HepG2 (cell line): ENCODE measurements around the gene LRRC3C. TPM values are rescaled to one million over a fixed set of nuclear protein-coding genes. Genes with fewer than 3 reads are reported as not detected.

ENCODE experiments used
- ATF4 ChIP-seq, 2 experiments: fragments of 450-650 bp in 1 of 2; sonication (generic) in 1 of 2; formaldehyde crosslinking; IDR thresholded peaks; 2 replicates each; pipeline versions ENCODE4 v1.5.0 to v1.8.0; 2020 to 2022; ENCODE audit warnings: mild to moderate bottlenecking in 1 of 2, missing genetic modification reagents in 1 of 2
- CTCF ChIP-seq: sonication (generic); formaldehyde crosslinking; IDR thresholded peaks from 2 replicates; pipeline ENCODE4 v1.5.0; 2020; ENCODE audit warnings: mild to moderate bottlenecking, missing genetic modification reagents, moderate library complexity
- FOXP1 ChIP-seq, 2 experiments: fragments of 450-650 bp in 1 of 2; IDR thresholded peaks; 2 replicates each; pipeline ENCODE4 v1.6.1; 2017 to 2018; ENCODE audit warnings: antibody characterized with exemption in 1 of 2
- GATAD1 ChIP-seq: IDR thresholded peaks from 2 replicates; pipeline ENCODE4 v1.6.1; 2016; ENCODE audit warnings: missing genetic modification reagents, missing compliant biosample characterization
- GATAD2A ChIP-seq: IDR thresholded peaks from 2 replicates; pipeline ENCODE4 v1.6.1; 2016
- HBP1 ChIP-seq: IDR thresholded peaks from 2 replicates; pipeline ENCODE4 v1.6.1; 2016; ENCODE audit warnings: low read depth, control low read depth
- MEIS1 ChIP-seq: sonication (generic); formaldehyde crosslinking; IDR thresholded peaks from 2 replicates; pipeline ENCODE4 v1.9.0; 2021; ENCODE audit warnings: mild to moderate bottlenecking, missing genetic modification reagents, moderate library complexity, borderline replicate concordance
- PCBP1 ChIP-seq: fragments of 200-400 bp; formaldehyde crosslinking; IDR thresholded peaks from 2 replicates; pipeline ENCODE4 v1.6.1; 2017; ENCODE audit warnings: mild to moderate bottlenecking, low read depth, low read length, borderline replicate concordance
- PTBP1 ChIP-seq: fragments of 200-400 bp; formaldehyde crosslinking; IDR thresholded peaks from 2 replicates; pipeline ENCODE4 v1.6.1; 2018; ENCODE audit warnings: low read length, low read depth; ENCODE audit not compliant: poor library complexity, severe bottlenecking
- SAP130 ChIP-seq: IDR thresholded peaks from 2 replicates; pipeline ENCODE4 v1.6.1; 2016; ENCODE audit warnings: low read depth
- SP4 ChIP-seq: sonication (generic); formaldehyde crosslinking; IDR thresholded peaks from 2 replicates; pipeline ENCODE4 v1.8.1; 2023; ENCODE audit warnings: mild to moderate bottlenecking, missing genetic modification reagents
- TBX2 ChIP-seq: sonication (generic); formaldehyde crosslinking; IDR thresholded peaks from 2 replicates; pipeline ENCODE4 v1.5.0; 2020; ENCODE audit warnings: missing genetic modification reagents, mild to moderate bottlenecking, borderline replicate concordance
- TGIF2 ChIP-seq: IDR thresholded peaks from 2 replicates; pipeline ENCODE4 v1.6.1; 2016; ENCODE audit warnings: control low read depth, missing compliant biosample characterization
- THAP9 ChIP-seq: sonication (generic); formaldehyde crosslinking; IDR thresholded peaks from 2 replicates; pipeline ENCODE4; 2020; ENCODE audit warnings: missing genetic modification reagents, mild to moderate bottlenecking, borderline replicate concordance
- XRCC5 ChIP-seq: fragments of 200-400 bp; formaldehyde crosslinking; optimal IDR thresholded peaks from 2 replicates; pipeline ENCODE3; 2017; ENCODE audit warnings: mild to moderate bottlenecking, low read length
- ZNF264 ChIP-seq: sonication (generic); formaldehyde crosslinking; IDR thresholded peaks from 2 replicates; pipeline ENCODE4 v1.4.0; 2020; ENCODE audit warnings: missing genetic modification reagents
- ZNF383 ChIP-seq: sonication (generic); formaldehyde crosslinking; IDR thresholded peaks from 2 replicates; pipeline ENCODE4 v1.4.0; 2020; ENCODE audit warnings: missing genetic modification reagents, mild to moderate bottlenecking, borderline replicate concordance
- ZNF639 ChIP-seq: conservative IDR thresholded peaks from 2 replicates; pipeline ENCODE4 v1.6.1; 2018; ENCODE audit warnings: missing genetic modification reagents
- ZNF7 ChIP-seq: IDR thresholded peaks from 2 replicates; pipeline ENCODE4 v1.6.1; 2016; ENCODE audit warnings: missing biosample characterization, missing genetic modification reagents
- ZNF704 ChIP-seq: sonication (generic); formaldehyde crosslinking; IDR thresholded peaks from 2 replicates; pipeline ENCODE4 v1.8.1; 2023; ENCODE audit warnings: mild to moderate bottlenecking, inconsistent platforms, moderate library complexity, missing genetic modification reagents, borderline replicate concordance
- polyA plus RNA-seq, 8 experiments: library from polyadenylated mRNA; depleted of rRNA in 3 of 8; stranded (reverse) in 7 of 8; unstranded in 1 of 8; fragments of >200 nt; fragmentation: Illumina TruSeq in 4 of 8; extraction: Trizol in 4 of 8; gene quantifications; 2 replicates each; pipeline versions ENCODE4 v1.2.1 to v1.2.3, GENCODE V29; 2011 to 2016; ENCODE audit warnings: low read depth in 4 of 8, missing spikeins in 1 of 8, mixed read lengths in 1 of 8; ENCODE audit not compliant: insufficient read depth in 1 of 8
- total RNA-seq, 5 experiments: library from RNA; depleted of rRNA; stranded (reverse); fragments of >200 nt; fragmentation: Illumina TruSeq; extraction: Trizol; gene quantifications; 2 replicates each; pipeline ENCODE4 v1.2.3, GENCODE V29; 2016; ENCODE audit warnings: low read depth in 1 of 5

LRRC3C gene
- total and polyA plus RNA-seq, 2 of the 13 experiments (the other 11 are each of a cell fraction or from before 2014, with no cell fraction given): 0.17 TPM; not detected in 1

- TF ChIP-seq HBP1 (CRISPR knock-in tag) (0 out of 2 replicates have a peak, but pooled peaks have one; percentile 35), ZNF7 (no peak), SP4 (CRISPR knock-in tag) (no peak; the same call in 1 of the 2 replicates), ZNF383 (CRISPR knock-in tag) (no peak), ATF4 (CRISPR knock-in tag; IDR thresholded peaks at IDR 0.05) (no peak), TBX2 (CRISPR knock-in tag) (peak; percentile 62; the same call in 1 of the 2 replicates), XRCC5 (no peak), THAP9 (CRISPR knock-in tag) (no peak), ZNF704 (CRISPR knock-in tag) (no peak), GATAD2A (peak; percentile 33; the same call in 1 of the 2 replicates), ZNF639 (CRISPR knock-in tag) (no peak), ZNF264 (CRISPR knock-in tag) (no peak), MEIS1 (CRISPR knock-in tag) (no peak), GATAD1 (no peak), PCBP1 (no peak), TGIF2 (CRISPR knock-in tag) (no peak), FOXP1 (IDR thresholded peaks at IDR 0.05) (no peak), FOXP1 (CRISPR knock-in tag; IDR thresholded peaks at IDR 0.05) (no peak), CTCF (peak; percentile 68), SAP130 (peak; percentile 65), PTBP1 (no peak)
These were observed 10.8 kb downstream of the LRRC3C start (continued) for GRCh38 chr17:39938140-39938869.
